Esophagus (tissue), 2 donors: ENCODE measurements around the gene UBE2E1. TPM values are rescaled to one million over a fixed set of nuclear protein-coding genes. Genes with fewer than 3 reads are reported as not detected.
A peak's percentile ranks its signal among the peaks of the same experiment; 100 is the strongest.
"Not testable (repeated sequence)": the region's sequence is repeated elsewhere in the genome, so short reads cannot be mapped to it uniquely, and the experiment has no call there.

Source experiments
- H3K27ac ChIP-seq, 2 donors: one replicate each; pipeline ENCODE4 v1.5.1; 2013; ENCODE audit warnings: low read depth in 2 of 2, mild to moderate bottlenecking in 2 of 2, inconsistent platforms in 1 of 2, low read length in 1 of 2, moderate library complexity in 1 of 2
- H3K27me3 ChIP-seq, 2 donors: one replicate each; pipeline ENCODE4 v1.6.1; 2013; ENCODE audit warnings: low read length in 2 of 2, control low read depth in 1 of 2, mild to moderate bottlenecking in 1 of 2; ENCODE audit not compliant: insufficient read depth in 2 of 2, control insufficient read depth in 1 of 2
- H3K36me3 ChIP-seq, 2 donors: one replicate each; pipeline ENCODE4 v1.6.1; 2013; ENCODE audit warnings: low read length in 1 of 2; ENCODE audit not compliant: control insufficient read depth in 2 of 2, insufficient read depth in 2 of 2
- H3K4me1 ChIP-seq, 2 donors: one replicate each; pipeline ENCODE4 v1.6.1; 2013; ENCODE audit warnings: low read length in 1 of 2; ENCODE audit not compliant: control insufficient read depth in 2 of 2, insufficient read depth in 2 of 2
- H3K4me3 ChIP-seq, 2 donors: one replicate each; pipeline ENCODE4 v1.5.1; 2013; ENCODE audit warnings: low read length in 2 of 2, mild to moderate bottlenecking in 2 of 2, low read depth in 1 of 2, moderate library complexity in 1 of 2
- H3K9me3 ChIP-seq, 2 donors: one replicate each; pipeline ENCODE4 v1.6.1; 2013; ENCODE audit warnings: mild to moderate bottlenecking in 2 of 2, low read depth in 1 of 2, low read length in 1 of 2, moderate library complexity in 1 of 2; ENCODE audit not compliant: control insufficient read depth in 2 of 2, insufficient read depth in 1 of 2
- WGBS, 2 donors: extraction: QIAGEN DNeasy Blood & Tissue Kit; methylation state at CpG; one replicate each; pipeline ENCODE4 v1.1.7; 2013; 5-methylcytosine and 5-hydroxymethylcytosine counted together
- polyA plus RNA-seq, 2 donors: library from polyadenylated mRNA; stranded (reverse); fragments of 200-250 nt; gene quantifications; one replicate each; pipeline ENCODE4 v1.2.3, GENCODE V29; 2013
- donor health status: healthy with polysubstance abuse.
- donor health status: Bipolar disorder and iron deficiency.

Gene UBE2E1
- polyA plus RNA-seq, 2 donors, result 86.1 to 102 TPM

DNA sequence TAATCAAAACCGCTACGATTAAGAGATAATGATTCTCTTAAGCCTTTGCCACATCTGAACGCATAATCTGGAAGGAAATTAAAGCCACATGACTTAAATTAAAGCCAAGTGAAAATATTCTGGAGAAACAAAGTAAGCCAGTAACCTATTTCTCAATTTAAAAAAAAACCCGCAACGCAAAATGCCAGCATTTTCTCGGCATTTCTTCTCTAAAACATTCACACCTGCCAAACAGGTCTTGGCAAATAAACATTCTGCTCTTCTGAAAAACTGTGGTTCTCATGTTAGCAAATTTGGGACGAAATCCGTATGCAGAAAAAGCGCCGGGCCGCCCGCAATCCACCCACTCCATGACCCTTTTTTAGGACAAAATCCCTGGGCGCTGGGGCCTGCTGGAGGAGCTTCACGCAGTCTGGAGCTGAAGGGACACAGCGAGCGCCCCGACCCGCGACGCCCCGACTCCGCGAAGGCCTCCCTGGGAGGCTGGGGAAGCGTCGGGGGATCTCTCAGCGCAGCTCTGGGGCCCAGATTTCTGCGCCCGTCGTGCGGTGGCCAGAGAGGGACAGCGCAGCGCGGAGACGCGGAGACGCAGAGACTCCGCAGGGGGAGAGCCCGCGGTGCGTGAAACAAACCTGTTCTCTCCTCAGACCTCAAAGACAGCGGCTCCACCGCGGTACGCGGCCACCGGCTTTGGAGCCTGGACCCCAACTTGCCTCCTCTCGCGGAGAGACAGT, 110.6 kb downstream of the UBE2E1 start:
- Histone ChIP-seq H3K27me3 (no peaks in the 10 kb centered on the region), H3K9me3 (no peaks in the 10 kb centered on the region), H3K27ac (peak overlapping the region; percentile 79 to 95), H3K36me3 (peaks cover 2 to 4% of the 10 kb centered on the region in 2 donors), H3K4me3 (peak overlapping the region; percentile 84 to 97), H3K4me1 (no peaks in the 10 kb centered on the region)
- WGBS, 2 donors, result 2 to 3% methylated on average over 47 to 48 of the region's 48 CpGs

- H3K27me3 ChIP-seq, result no peaks in the 10 kb centered on the region
- no peaks in the 10 kb centered on the region for H3K4me1 ChIP-seq
- WGBS, 2 donors, result 0% methylated on average over 62 to 64 of the region's 64 CpGs
- peaks cover 2 to 4% of the 10 kb centered on the region in 2 donors for H3K36me3 ChIP-seq
- peak within 1 kb of the TSS; percentile 84 to 97 for H3K4me3 ChIP-seq
- H3K9me3 ChIP-seq, result no peaks in the 10 kb centered on the region
- H3K27ac ChIP-seq, result peak within 1 kb of the TSS; percentile 95 to 96
These were observed 111.3 kb downstream of the UBE2E1 start, which contains the start of the genes NKIRAS1 and RPL15 for GRCh38 chr3:23916886-23917678. Gene NKIRAS1 (minus strand): TSS chr3:23916990. CDS start chr3:23910904, 6,086 bp downstream. Gene RPL15 (plus strand): TSS chr3:23917132. CDS start chr3:23917860, 728 bp downstream.

DNA sequence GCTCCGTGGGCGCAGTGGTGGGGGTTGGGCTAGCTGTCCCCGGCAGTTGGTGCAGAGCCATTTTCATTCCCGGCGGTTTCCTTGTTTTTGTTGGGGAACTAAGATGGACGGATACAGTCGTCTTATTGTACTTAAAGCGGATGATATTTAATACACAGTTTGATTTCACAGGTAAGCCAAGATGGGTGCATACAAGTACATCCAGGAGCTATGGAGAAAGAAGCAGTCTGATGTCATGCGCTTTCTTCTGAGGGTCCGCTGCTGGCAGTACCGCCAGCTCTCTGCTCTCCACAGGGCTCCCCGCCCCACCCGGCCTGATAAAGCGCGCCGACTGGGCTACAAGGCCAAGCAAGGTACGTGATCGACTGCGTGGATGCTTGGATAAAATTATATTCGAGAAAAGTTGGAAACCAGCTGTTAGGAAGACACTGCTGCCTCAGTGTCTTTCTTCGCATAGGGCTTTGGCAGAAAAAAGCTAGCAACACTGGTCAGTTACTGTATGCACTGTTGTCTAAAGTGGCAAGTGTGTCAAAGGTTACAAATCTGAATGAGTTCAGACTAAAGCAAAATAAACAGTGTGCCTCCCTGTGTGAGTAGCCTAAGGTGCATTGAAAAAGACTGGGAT, 112.0 kb downstream of the UBE2E1 start:
- 0 to 1% methylated on average over 18 to 20 of the region's 21 CpGs for WGBS, 2 donors
- H3K27me3 ChIP-seq, H3K9me3 ChIP-seq, H3K4me1 ChIP-seq, H3K36me3 ChIP-seq: not testable (repeated sequence)
- peak overlapping the region; percentile 84 to 97 for H3K4me3 ChIP-seq
- H3K27ac ChIP-seq, result peak overlapping the region; percentile 95 to 96

DNA sequence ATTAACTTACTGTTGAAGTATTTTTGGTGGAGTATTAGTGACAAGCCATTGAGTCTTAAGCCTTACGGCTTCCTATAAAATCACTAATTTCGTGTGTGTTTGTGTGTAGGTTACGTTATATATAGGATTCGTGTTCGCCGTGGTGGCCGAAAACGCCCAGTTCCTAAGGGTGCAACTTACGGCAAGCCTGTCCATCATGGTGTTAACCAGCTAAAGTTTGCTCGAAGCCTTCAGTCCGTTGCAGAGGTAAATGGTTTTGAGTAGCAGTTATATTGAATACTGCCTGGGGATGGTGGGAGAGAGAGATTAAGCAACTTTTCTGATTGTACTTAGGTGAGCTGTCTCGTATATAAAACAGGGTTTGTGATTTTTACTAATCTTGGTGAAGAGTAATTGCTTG, 112.6 kb downstream of the UBE2E1 start:
- not testable (repeated sequence) for H3K27ac ChIP-seq, H3K4me1 ChIP-seq

GRCh38 chr3:23919628-23920027, 113.9 kb downstream of the UBE2E1 start:
- Histone ChIP-seq H3K4me1 (no peaks in the 10 kb centered on the region), H3K4me3 (no peak overlapping the region), H3K27me3 (no peaks in the 10 kb centered on the region), H3K9me3 (no peaks in the 10 kb centered on the region), H3K36me3 (peaks cover 2 to 4% of the 10 kb centered on the region in 2 donors), H3K27ac (no peak overlapping the region)
- WGBS, 2 donors, result 69 to 70% methylated on average over 2 of the region's 2 CpGs

More for the DNA sequence above, 112.6 kb downstream of the UBE2E1 start:
- not testable (repeated sequence) for H3K36me3 ChIP-seq, H3K9me3 ChIP-seq, H3K27me3 ChIP-seq
- H3K4me3 ChIP-seq, result peak overlapping the region; percentile 27 to 97
- WGBS, 2 donors, result 11 to 15% methylated on average over 12 of the region's 12 CpGs

GRCh38 chr3:23920151-23920655, 114.4 kb downstream of the UBE2E1 start:
- Histone ChIP-seq H3K36me3 (peaks cover 2 to 4% of the 10 kb centered on the region in 2 donors), H3K27ac (no peak overlapping the region), H3K4me3 (no peak overlapping the region), H3K4me1 (no peaks in the 10 kb centered on the region), H3K27me3 (no peaks in the 10 kb centered on the region), H3K9me3 (no peaks in the 10 kb centered on the region)
- 79 to 86% methylated on average over 5 of the region's 5 CpGs for WGBS, 2 donors

GRCh38 chr3:23921052-23921511, 115.3 kb downstream of the UBE2E1 start:
- Histone ChIP-seq H3K36me3 (peaks cover 2 to 4% of the 10 kb centered on the region in 2 donors), H3K4me1 (no peaks in the 10 kb centered on the region), H3K4me3 (no peak overlapping the region), H3K9me3 (no peaks in the 10 kb centered on the region), H3K27me3 (no peaks in the 10 kb centered on the region), H3K27ac (no peak overlapping the region)
- WGBS, 2 donors, result 83 to 88% methylated on average over 3 of the region's 3 CpGs

DNA sequence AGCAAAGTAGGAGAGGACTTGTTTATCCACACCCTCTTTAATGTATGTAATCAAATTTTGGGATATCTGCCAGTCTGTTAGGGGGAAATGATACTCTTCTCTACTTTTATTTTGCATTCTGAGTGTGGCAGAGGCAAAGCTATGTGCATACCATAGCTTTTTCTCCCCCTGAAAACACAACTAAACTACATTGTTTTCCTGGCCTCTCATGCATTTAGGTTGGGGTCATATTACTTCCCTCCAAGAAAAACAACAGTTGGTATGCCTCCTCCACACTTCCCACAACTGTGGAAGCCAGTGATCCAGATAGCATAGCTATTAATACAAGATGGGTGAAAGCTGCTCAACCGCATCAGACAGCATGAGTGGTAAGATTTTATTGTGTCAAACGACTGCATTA, 118.0 kb downstream of the UBE2E1 start:
- 78 to 79% methylated on average over 2 of the region's 2 CpGs for WGBS, 2 donors
- H3K27ac ChIP-seq, result no peak overlapping the region
- no peak overlapping the region for H3K4me3 ChIP-seq
- peaks cover 0 to 2% of the 10 kb centered on the region in 2 donors for H3K36me3 ChIP-seq
- no peaks in the 10 kb centered on the region for H3K9me3 ChIP-seq
- peaks cover 0 to 4% of the 10 kb centered on the region in 2 donors for H3K4me1 ChIP-seq
- no peaks in the 10 kb centered on the region for H3K27me3 ChIP-seq

- no peak overlapping the region for H3K27ac ChIP-seq
- no peak overlapping the region for H3K4me3 ChIP-seq
- WGBS, 2 donors, result 93% methylated on average over 7 of the region's 7 CpGs
- H3K9me3 ChIP-seq, result no peaks in the 10 kb centered on the region
- no peaks in the 10 kb centered on the region for H3K36me3 ChIP-seq
- peaks cover 0 to 4% of the 10 kb centered on the region in 2 donors for H3K4me1 ChIP-seq
- H3K27me3 ChIP-seq, result no peaks in the 10 kb centered on the region
These were observed 120.5 kb downstream of the UBE2E1 start for GRCh38 chr3:23926246-23926645.
